Heart left ventricle (tissue), 16 donors: ENCODE results near the gene BMERB1. TPM values are rescaled to one million over a fixed set of nuclear protein-coding genes. Genes with fewer than 3 reads are reported as not detected.
"Not testable (repeated sequence)": the region's sequence is repeated elsewhere in the genome, so short reads cannot be mapped to it uniquely, and the experiment has no call there.

Experiments used
- ATAC-seq, 4 donors: fragments of 200-7000 bp; cut with Tn5 transposase; one replicate each; pipeline ENCODE4 v1.9.1; 2020 to 2022; ENCODE audit warnings: moderate library complexity in 4 of 4, mild to moderate bottlenecking in 3 of 4, moderate number of reproducible peaks in 1 of 4
- DNase-seq, 5 donors: peaks; one replicate each; pipeline ENCODE4 v3.0.0-alpha.2; 2020
- H3K27ac ChIP-seq, 12 donors: fragments of 200-600 bp; sonication (generic) in 4 of 12; one replicate each; pipeline versions ENCODE4 v1.5.0 to v1.8.0; 2016 to 2022; ENCODE audit warnings: mild to moderate bottlenecking in 2 of 12
- H3K27me3 ChIP-seq, 9 donors: fragments of 200-600 bp; sonication (generic) in 2 of 9; one replicate each; pipeline versions ENCODE4 v1.5.1 to v1.8.0; 2016 to 2022; ENCODE audit warnings: mild to moderate bottlenecking in 3 of 9
- H3K36me3 ChIP-seq, 9 donors: fragments of 200-600 bp; sonication (generic) in 2 of 9; one replicate each; pipeline versions ENCODE4 v1.5.0 to v1.8.0; 2018 to 2022; ENCODE audit warnings: mild to moderate bottlenecking in 2 of 9
- H3K4me1 ChIP-seq, 12 donors: fragments of 200-600 bp; sonication (generic) in 4 of 12; one replicate each; pipeline versions ENCODE4 v1.5.0 to v1.8.0; 2016 to 2022; ENCODE audit warnings: mild to moderate bottlenecking in 3 of 12
- H3K4me3 ChIP-seq, 12 donors: fragments of 200-600 bp; sonication (generic) in 4 of 12; one replicate each; pipeline versions ENCODE4 v1.5.0 to v1.8.0; 2017 to 2022; ENCODE audit warnings: mild to moderate bottlenecking in 9 of 12, moderate library complexity in 4 of 12
- H3K9me3 ChIP-seq, 12 donors: fragments of 200-600 bp; sonication (generic) in 4 of 12; one replicate each; pipeline versions ENCODE4 v1.5.0 to v1.8.0; 2016 to 2022; ENCODE audit warnings: mild to moderate bottlenecking in 1 of 12
- POLR2A ChIP-seq, 2 donors: fragments of 450-650 bp; IDR thresholded peaks; one replicate each; pipeline ENCODE4 v1.6.1; 2017; ENCODE audit warnings: antibody characterized with exemption in 2 of 2, mild to moderate bottlenecking in 2 of 2, moderate library complexity in 2 of 2
- WGBS, 4 donors: extraction: QIAGEN DNeasy Blood & Tissue Kit in 2 of 4; methylation state at CpG; one replicate each; pipeline versions ENCODE4 v1.1.5 to v1.1.7; 2013 to 2018; 5-methylcytosine and 5-hydroxymethylcytosine counted together
- intact Hi-C, 10 donors: fragments of 100-400 bp; cut with DNase I; formaldehyde crosslinking; loops; one replicate each; pipeline versions ENCODE4 v1.11.1 to v1.14.2; 2022
- polyA plus RNA-seq, 2 donors: library from polyadenylated mRNA; stranded (reverse); fragments of 200-250 nt; gene quantifications; one replicate each; pipeline ENCODE4 v1.2.3, GENCODE V29; 2013
- total RNA-seq, 9 donors: library from RNA; depleted of rRNA in 2 of 9; stranded (reverse); fragments of >200 nt in 2 of 9; fragmentation: NEBNext Ultra II Directional in 3 of 9; extraction: Animal tissue kit (Norgen Biotek cat#: 25700) in 3 of 9; gene quantifications; one replicate each; pipeline versions ENCODE4 v1.1.0 to v1.2.4, GENCODE V29; 2016 to 2023
- TF ChIP-seq, protein P1 (sequence below), 12 donors: fragments of 200-600 bp; sonication (generic) in 4 of 12; IDR thresholded peaks; one replicate each; pipeline versions ENCODE4 v1.5.0 to v1.8.0; 2018 to 2022; ENCODE audit warnings: antibody characterized with exemption in 12 of 12, mild to moderate bottlenecking in 5 of 12
- donor health status: ischemic (EF 13 %, LVEDD 7.1; RV severe dilation, severe dysfunction).
- donor health status: healthy with polysubstance abuse.
- donor health status: DM: no; HTN: yes; CAD: no.
- donor health status: DM: no; HTN: no; CAD: no.
- donor health status: ischemic (EF 25% LVEDD 6.9; RV normal size, moderate dysfunction).
- donor health status: ischemic (EF 25% LVEDD 5.7; RV mildly dilated, moderate dysfunction).
- donor health status: healthy.
- donor health status: DM: yes; HTN: yes; CAD: no.
- donor health status: ischemic (EF 35%, LVEDD 5.7; RV mildly dilated, moderate dysfunction).
- donor health status: nonischemic (EF 11% LVEDD 7.7; RV severe dilation, severe dysfunction).
- donor health status: DM: yes; HTN: yes; CAD: no.
- donor health status: PGD.
- donor health status: ischemic (EF 29% LVEDD 5.4; RV normal size, mild dysfunction).
- donor health status: nonischemic (EF 23%, LVEDD 6.1; RV moderate dilation, normal function).

The BMERB1 gene
- total and polyA plus RNA-seq, 11 donors = 20.8 to 105 (median 70.5) TPM

DNA sequence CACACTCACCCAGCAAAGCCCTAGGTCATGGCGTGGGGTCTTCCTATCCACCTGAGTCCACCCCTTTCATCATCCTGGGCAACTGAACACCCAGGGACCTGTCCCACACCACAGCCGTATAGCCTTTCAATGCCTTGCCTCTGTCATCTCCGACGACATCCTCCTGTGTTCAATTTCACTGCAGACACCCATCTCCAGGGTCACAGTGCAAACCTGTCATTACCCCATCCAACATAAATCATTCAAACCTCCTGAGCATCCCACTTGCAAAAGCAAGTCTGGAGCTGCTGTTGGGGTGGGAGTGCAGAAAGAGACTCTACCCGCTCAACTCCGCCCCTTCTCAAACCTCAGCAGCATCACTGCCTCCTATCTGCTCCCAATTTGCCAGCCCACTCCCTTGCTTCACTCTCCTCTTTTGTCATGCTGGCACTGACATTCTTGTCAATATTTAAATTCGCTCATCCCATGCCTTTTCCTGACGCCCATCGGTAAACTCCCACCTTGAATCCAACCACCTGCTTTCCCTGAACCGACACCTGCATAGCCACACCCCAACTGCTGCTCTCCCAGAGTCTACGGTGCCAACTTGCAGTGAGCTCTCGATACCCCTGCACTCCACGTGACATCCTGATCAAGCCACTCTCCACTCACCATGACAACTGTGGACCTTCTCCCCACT lies 171.6 kb downstream of the BMERB1 start:
- ATAC-seq (no peak), DNase-seq (no peak)
- WGBS, 4 donors = 94% methylated on average over 13 of the region's 13 CpGs
- H3K36me3 ChIP-seq = peaks cover 0 to 100% (median 94%) of the 10 kb centered on the region in 9 donors
- no peaks in the 10 kb centered on the region for H3K9me3 ChIP-seq
- H3K27me3 ChIP-seq = no peaks in the 10 kb centered on the region
- no peak for TF ChIP-seq POLR2A (IDR thresholded peaks at IDR 0.05)
- TF ChIP-seq, protein P1, sequence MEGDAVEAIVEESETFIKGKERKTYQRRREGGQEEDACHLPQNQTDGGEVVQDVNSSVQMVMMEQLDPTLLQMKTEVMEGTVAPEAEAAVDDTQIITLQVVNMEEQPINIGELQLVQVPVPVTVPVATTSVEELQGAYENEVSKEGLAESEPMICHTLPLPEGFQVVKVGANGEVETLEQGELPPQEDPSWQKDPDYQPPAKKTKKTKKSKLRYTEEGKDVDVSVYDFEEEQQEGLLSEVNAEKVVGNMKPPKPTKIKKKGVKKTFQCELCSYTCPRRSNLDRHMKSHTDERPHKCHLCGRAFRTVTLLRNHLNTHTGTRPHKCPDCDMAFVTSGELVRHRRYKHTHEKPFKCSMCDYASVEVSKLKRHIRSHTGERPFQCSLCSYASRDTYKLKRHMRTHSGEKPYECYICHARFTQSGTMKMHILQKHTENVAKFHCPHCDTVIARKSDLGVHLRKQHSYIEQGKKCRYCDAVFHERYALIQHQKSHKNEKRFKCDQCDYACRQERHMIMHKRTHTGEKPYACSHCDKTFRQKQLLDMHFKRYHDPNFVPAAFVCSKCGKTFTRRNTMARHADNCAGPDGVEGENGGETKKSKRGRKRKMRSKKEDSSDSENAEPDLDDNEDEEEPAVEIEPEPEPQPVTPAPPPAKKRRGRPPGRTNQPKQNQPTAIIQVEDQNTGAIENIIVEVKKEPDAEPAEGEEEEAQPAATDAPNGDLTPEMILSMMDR (IDR thresholded peaks at IDR 0.05) = no peak
- H3K4me3 ChIP-seq = no peak overlapping the region
- H3K4me1 ChIP-seq = peaks cover 0 to 18% (median 8%) of the 10 kb centered on the region in 12 donors
- intact Hi-C loops = loop anchor here in 1 of 10 donors (10.0 kb wide), 1 partner anchor 181 kb away; no protein-coding TSS in a partner anchor
- no peak overlapping the region for H3K27ac ChIP-seq

DNA sequence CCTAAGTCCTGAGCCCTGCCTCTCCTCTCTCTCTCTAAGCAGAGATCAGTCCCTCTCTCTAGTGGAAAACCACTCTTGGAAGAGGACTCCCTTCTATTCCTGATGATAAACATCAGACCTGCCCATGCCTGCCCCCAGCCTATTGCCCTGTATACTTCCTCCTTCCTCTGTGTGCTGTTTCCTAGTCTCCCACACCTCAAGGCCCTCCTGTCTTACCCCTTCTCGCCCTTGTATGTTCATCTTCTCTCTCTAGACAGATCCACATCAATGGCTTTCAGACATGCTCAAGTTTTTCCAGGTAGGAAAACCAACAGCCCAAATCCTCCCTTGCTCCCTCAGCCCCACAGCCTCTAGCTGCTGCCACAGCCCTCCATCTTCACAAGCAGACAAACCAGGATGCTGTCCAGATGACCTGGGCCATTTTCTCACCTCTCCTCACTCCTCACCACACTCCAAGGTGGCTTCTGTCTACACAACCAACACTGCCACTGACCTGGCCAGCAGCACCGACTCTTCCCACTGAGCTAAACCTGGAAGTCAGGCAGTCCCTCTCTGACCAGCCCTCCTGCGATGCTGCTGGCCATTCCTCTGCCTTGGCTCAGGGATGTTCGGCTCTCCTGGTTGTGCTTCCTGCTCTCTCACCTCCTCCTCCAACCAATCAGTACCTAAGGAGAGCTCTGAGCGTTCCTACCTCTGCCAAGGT lies 172.3 kb downstream of the BMERB1 start:
- H3K36me3 ChIP-seq = peaks cover 0 to 100% (median 94%) of the 10 kb centered on the region in 9 donors
- H3K4me3 ChIP-seq = no peak overlapping the region
- peaks cover 0 to 18% (median 8%) of the 10 kb centered on the region in 12 donors for H3K4me1 ChIP-seq
- TF ChIP-seq, protein P1 (IDR thresholded peaks at IDR 0.05) = no peak
- TF ChIP-seq POLR2A (IDR thresholded peaks at IDR 0.05) = no peak
- H3K27ac ChIP-seq = peak overlapping the region in 7 of 12 donors; percentile 32 to 82 (median 61)
- DNase-seq (no peak), ATAC-seq (no peak)
- intact Hi-C loops = loop anchor here in 1 of 10 donors (10.0 kb wide), 1 partner anchor 182 kb away; no protein-coding TSS in a partner anchor
- no peaks in the 10 kb centered on the region for H3K27me3 ChIP-seq
- WGBS, 4 donors = 89 to 98% (median 96%) methylated on average over 5 of the region's 5 CpGs
- no peaks in the 10 kb centered on the region for H3K9me3 ChIP-seq

DNA sequence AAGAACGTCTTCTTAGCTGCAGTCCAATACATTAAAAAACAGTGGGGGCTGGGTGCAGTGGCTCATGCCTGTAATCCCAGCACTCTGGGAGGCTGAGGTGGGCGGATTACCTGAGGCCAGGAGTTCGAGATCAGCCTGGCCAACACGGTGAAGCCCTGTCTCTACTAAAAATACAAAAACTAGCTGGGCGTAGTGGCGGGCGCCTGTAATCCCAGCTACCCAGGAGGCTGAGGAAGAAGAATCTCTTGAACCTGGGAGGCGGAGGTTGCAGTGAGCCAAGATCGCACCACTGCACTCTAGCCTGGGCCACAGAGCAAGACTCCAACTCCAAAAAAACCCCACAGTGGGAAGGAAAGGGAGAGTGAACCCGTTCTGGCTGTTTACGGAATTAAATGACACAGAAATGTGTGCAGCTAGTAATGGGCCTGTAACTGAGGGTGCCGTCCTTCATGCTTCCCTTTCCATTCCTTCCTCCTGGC lies 172.9 kb downstream of the BMERB1 start:
- not testable (repeated sequence) for H3K9me3 ChIP-seq, H3K27me3 ChIP-seq, DNase-seq, H3K4me3 ChIP-seq
- peaks cover 0 to 100% (median 94%) of the 10 kb centered on the region in 9 donors for H3K36me3 ChIP-seq
- peak in 1 of 4 donors; percentile 2 for ATAC-seq
- intact Hi-C loops = loop anchor here in 1 of 10 donors (10.0 kb wide), 1 partner anchor 182 kb away; no protein-coding TSS in a partner anchor
- peak overlapping the region in 11 of 12 donors; percentile 32 to 82 (median 61) for H3K27ac ChIP-seq
- H3K4me1 ChIP-seq = peaks cover 0 to 18% (median 8%) of the 10 kb centered on the region in 12 donors
- 88 to 94% (median 91%) methylated on average over 12 of the region's 12 CpGs for WGBS, 4 donors

DNA sequence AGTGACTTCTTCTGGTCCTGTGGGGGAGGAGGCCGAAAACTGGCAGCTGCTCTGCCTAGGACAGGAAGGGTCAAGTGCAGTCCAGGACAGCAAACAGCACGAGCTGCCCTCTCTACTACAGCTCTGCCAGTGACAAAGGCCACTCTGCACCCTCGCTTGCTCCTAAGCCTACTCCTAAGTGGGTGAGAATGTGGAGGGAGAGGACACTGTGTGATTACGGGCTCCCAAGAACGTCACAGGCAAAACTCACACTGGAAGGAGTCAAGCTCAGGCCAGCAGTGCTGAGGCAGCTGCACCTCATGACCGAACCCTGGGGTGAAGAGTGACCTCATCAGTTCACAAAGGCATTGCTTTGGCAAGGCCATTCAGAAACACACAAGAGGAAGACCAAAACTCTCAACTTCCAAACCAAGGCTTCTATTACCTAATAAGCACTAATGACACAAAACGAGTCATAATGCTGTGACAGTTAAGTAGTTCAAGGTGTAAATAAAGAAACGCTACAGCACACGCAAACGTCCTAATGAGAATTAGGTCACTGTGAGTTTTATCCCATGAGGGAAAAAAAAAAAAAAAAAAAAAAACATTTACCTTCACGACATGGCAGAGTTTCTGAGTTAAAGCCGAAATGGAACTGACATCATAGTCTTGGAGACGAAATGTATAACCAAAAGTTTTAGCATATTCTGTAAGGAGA lies 173.5 kb downstream of the BMERB1 start:
- intact Hi-C loops = loop anchor here in 1 of 10 donors (10.0 kb wide), 1 partner anchor 183 kb away; no protein-coding TSS in a partner anchor
- H3K36me3 ChIP-seq = peaks cover 0 to 100% (median 94%) of the 10 kb centered on the region in 9 donors
- DNase-seq = peak; percentile 47 to 91 (median 72)

More for the DNA sequence above, 173.5 kb downstream of the BMERB1 start:
- ATAC-seq = peak; percentile 95 to 97 (median 95)
- Histone ChIP-seq H3K9me3 (no peaks in the 10 kb centered on the region), H3K27ac (peak overlapping the region in 11 of 12 donors; percentile 32 to 82 (median 61)), H3K4me3 (no peak overlapping the region), H3K27me3 (no peaks in the 10 kb centered on the region), H3K4me1 (peaks cover 0 to 18% (median 8%) of the 10 kb centered on the region in 12 donors)
- 67 to 85% (median 70%) methylated on average over 13 of the region's 13 CpGs for WGBS, 4 donors
- no peak for TF ChIP-seq POLR2A (IDR thresholded peaks at IDR 0.05)
- TF ChIP-seq, protein P1 (IDR thresholded peaks at IDR 0.05) = no peak
